Activated naive CD4-positive, alpha-beta T cell (primary cell): ENCODE data around the gene TPCN2.

Experiments
- DNase-seq, 4 experiments: peaks; one replicate each; lab custom pipeline; 2025; lab: John Stamatoyannopoulos, UW

The TPCN2 gene

GRCh38 chr11:69010964-69011623 is 37.6 kb upstream of the TPCN2 start:
- DNase-seq = no peak

DNA sequence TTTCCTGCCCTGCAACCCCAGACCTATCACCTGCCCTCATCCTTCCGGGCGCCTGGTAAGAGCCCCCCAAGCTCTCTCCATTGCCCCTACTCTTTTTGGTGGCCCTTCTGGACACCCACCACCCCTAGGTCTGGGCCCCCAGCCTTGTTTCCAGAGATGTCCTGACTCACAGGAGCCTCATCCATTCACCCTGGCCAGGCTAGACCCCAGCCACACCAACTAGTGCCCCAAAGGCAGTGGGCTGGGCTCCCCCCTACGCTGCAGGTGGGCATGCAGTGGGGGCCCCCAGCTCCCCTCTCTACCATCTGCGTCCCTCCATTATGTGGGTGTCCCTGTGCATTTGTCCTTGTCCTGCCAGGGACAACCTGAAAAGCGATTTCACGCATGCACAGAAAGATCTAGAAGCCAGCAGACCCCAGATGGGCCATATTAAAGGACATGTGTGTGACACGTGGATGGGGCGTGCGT is 37.1 kb upstream of the TPCN2 start:
- DNase-seq = no peak

DNA sequence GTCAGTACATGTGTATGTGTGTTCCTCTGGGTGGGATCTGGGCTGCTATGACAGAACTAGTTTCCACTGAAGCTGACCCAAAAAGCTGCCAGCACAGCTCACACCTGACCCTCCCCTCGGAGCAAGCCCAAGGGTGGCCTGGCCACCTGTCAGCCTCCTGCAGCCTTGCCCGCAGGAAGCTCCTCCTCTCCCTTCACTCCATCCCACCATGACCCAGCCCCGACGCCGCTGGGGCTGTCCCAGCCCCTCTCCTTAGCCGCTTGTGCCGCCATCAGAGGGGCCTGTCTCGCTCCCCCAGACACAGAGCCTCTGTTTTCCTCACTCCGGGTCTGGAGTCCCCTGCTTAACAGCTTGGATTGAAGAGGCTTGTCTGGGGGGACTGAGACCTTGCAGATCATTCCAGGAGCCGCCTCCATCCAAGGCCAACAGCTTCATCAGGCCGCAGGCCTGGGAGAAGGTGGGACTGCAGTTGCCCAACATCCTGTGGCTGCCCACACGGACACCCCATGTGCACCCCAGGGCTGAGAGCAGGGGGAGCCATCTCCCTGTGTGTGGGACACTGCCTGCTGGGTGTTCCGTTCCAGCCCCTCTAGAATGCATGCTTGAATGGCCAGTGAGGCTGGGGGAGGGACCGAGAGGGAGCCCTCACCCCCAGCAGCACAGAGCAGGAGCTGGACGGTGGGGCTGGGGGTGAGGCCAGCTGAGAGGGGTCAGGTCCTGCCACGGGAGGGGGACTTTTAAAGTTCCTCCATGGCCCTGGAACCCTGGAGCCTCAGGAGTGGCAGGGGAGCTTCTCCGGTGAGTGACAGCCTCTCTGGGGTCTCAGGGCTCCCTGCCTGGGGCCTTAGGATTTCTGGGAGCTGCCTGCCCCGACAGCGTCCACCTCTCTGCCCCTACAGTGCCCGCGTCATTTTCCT is 36.4 kb upstream of the TPCN2 start:
- no peak for DNase-seq

DNA sequence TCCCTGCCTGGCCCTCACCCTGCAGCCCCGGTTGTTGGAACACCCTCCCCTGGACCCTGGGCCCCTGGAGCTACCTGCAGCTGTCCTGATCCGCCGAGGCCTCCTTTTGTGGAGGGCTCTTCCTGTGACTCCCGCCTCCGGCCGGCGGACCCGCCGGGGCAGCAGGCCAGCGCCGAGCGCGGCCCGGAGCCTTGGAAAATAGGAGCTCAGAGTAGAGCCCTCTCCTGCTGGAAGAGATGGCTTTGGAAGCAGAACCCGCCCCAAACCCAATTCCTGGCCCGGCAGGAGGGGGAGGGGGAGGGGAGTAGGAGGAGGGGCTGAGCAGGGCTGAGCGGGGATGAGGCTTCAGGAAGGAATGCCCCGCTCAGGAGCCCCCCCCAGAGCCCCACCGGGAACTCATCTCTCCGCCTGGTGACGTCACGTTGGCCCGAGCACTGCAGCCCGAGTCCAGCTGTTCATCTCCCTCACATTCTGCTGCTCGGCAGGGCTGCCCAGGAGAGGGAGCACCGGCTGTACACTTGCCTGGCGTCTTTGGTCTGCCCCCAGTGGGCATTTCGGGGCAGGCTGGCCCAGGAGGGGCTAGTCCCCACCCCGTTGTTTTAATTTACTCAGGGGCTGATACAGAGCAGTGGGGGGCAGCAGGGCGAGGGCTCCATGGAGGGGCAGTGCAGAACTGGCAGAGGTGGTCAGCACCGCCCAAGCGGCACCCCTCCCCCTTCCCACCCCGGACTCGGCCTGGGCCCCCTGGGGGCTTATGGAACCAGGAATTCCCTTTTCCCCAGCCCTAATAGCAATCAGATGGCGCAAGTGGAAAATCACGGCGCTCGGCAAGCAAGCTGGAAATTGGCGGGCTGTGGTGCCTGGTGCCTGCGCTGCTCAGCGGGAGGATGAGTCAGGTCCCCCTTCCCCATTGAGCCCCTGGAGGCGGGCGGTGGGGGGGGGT is 35.5 kb upstream of the TPCN2 start, which contains the start of gene MRGPRF:
TSS of gene MRGPRF (minus strand) at position 238 of the 943 bp plus-strand sequence. CDS start 3,345 bp downstream, outside the sequence.
- DNase-seq = no peak

DNA sequence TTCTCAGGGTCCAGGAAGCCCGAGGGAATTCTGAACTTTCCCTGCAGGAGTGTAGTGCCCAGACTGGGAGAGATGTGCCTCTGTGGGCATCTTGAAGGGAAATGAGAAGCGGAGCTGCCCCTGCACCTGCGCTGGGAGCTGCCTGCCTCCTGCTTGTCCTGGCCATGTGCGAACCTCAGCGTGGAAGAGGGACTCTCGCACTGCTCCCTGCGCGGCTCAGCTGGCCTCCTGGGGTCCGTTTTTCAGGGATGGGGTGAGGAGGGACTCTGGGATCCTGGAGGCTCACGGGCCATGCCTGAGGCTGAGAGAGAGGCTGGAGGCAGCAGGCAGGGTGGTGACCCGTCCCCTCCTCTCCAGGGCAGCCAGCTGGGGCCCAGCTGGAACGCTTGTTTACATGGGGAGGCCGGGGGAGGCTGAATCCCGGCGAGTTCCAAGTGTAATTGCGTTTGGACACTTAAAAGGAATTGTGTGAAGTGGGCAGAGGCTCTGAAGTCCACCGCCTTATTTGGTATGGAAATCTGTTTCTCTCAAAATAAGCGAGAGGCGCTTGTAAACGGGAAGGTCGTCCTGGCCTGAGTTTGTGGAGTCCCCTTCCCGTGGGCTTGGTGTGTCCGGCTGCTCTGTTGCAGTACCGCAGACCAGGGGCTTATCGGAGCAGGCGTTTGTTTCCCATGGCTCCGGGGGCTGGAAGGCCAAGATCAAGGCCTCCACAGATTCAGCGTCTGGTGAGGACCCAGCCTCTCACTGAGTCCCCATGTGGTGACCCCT is 34.5 kb upstream of the TPCN2 start:
- no peak for DNase-seq

GRCh38 chr11:69014898-69015549 is 33.7 kb upstream of the TPCN2 start:
- DNase-seq = no peak

DNA sequence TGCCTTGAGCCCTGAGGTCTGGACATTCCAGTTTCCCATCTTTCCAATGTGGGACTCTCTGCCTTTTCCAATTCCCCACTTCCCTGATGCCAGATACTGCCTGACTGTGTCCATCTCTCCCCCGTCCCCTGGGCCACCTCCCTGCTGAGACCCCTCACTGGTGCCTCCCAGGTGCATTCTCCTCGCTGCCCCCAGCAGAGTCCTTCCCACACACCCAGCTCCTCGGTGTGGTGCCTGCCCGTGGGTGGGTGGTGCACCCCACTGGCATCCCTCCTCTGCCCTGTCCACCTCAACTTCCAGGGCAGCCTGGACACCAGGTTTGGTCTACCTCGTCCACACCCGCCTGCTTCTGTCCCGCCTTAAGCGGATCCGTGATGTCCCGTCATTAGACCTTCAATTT is 30.8 kb upstream of the TPCN2 start:
- no peak for DNase-seq

DNA sequence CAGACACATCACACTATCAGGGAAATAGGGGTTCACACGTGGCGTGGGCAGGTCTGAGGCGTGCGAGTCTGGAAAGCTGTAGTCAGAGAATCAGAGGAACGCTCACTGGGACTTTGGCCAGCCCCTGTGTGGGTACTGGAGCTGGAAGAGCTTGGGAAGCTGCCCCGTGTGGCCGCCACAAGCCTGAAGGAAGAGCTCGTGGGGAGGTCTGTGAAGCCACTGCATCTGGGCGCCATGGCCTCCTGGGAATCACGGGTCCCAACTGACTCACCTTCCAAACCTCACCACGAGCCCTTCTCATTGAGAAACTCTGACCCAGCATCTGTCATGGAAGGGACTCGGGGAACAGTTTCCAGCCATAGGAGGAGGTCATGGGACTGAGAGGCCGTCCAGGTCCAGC is 29.8 kb upstream of the TPCN2 start:
- DNase-seq = no peak

DNA sequence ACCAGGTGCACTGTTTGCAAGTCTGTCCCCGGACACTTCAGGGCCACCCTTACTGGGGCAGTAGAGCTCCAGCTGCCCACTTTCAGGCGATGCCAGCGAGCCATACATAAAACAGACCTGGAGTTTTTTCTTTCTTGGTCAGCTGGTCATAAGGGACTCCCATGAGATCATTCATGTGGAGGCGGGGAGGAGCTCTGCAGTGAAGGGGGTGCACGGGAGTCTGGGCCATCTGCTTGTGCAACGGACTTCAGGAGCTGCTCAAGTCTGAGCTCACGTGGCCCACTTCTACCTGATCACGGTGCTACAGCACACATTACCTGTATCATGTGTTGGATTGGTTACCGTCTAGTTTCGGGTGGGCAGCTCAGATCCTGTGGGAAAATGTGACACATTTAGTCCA is 26.5 kb upstream of the TPCN2 start:
- DNase-seq = no peak

GRCh38 chr11:69024509-69024908 is 24.2 kb upstream of the TPCN2 start:
- no peak for DNase-seq

GRCh38 chr11:69027704-69028372 is 20.9 kb upstream of the TPCN2 start:
- DNase-seq = no peak

DNA sequence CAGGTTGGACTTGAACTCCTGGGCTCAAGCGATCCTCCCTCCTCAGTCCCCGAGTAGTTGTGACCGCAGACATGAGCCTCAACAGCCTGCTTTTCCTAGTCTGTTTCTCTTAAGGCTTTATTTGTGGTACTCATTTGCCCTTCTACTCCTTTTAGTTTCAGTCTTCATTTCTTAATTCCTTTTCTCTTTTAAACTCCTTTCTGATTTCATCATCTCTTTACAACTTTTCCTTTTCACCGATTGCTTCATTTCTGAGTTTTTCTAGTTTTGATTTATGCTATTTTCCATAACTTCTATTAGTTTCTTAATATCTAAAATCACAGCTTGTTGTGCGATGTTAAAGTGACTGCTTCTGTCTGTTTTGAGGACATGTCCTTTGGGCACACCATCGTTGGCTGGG is 18.4 kb upstream of the TPCN2 start:
- DNase-seq = no peak

- DNase-seq = no peak
These were observed 15.9 kb upstream of the TPCN2 start for GRCh38 chr11:69032833-69033232.

DNA sequence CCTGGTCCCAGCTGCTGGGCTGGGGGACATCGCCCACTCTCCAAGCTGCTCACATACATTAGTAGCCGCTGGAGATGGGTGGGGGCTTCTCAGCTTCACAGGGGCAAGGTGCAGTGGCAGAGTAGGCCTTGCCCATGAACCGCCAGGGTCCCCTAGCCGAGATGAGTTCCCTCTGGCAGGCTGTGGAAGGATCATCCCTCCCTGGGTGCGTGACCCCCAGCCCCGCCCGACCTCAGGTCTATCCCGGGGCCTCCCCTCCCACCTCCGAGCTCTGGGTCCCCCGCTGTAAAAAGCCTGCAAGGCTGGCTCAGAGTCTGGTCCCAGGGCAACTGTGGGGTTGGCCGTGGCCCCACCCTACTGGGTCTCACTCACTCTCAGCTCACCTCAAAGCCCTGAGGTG is 15.3 kb upstream of the TPCN2 start:
- no peak for DNase-seq

DNA sequence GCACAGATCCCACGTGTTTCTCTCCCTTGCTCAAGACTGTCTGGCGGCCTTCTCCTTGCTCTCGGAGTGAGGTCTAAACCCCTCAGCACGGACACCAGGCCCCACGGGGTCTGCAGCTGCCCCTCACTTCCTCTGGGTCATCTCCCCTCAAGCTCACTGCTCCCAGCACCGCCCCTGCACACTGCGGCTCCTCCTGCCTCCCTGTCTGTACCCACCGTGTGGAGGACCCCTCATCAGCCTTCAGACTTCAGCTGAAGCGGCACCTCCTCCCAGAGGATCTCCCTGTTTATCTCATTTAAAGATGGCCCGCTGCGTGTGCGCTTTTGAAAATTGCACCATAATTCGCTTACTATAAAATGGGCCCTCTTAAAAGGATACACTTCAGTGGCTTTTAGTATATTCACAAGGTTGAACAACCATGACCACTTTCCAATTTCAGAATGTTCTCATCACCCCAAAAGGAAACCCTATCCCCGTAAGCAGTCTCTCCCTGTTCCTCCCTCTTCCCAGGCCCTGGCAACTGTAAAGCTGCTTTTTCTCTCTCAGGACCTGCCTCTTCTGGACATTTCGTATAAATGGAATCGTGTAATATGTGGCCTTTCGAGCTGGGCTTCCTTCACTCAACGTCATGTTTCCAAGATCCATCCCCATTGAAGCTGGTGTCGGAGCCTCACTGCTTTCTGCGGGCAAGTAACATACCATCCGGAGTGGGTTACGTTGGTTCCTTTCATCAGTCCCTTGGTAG is 14.4 kb upstream of the TPCN2 start:
- no peak for DNase-seq

DNA sequence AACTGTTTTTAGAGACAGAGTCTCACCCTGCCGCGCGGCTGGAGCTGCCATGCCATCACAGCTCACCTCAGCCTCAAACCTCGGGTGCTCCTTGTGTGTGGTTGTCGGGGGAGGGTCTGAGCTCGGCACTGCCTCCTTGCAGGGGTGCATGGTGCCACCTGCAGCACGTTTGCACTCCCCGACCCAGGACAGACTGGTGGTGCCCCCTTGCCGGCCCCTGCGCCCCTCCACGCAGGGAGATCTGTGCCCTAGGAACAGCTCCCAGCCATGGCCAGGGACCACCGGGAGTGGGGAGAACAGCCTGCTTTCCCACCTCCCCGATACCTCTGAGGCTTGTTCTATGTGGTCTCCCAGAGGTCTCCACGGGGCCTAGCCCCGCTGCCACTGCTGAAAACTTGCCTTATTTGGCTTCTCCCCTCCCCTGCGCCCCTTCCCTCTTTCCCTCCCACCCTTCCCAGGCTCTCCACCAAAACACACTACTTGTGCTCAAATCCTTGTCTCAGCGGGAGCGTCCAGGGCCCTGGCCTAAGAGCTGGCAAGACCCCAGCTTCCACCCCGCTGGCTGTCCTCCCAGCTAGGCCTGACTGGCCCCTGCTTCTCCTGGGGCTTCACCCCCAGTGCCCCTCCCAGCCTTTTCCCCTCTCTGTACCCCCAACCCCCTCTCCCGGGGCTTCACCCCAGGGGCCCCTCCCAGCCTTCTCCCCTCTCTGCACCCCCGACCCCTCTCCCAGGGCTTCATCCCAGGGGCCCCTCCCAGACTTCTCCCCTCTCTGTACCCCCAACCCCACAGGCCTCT is 13.4 kb upstream of the TPCN2 start:
- DNase-seq = no peak

DNA sequence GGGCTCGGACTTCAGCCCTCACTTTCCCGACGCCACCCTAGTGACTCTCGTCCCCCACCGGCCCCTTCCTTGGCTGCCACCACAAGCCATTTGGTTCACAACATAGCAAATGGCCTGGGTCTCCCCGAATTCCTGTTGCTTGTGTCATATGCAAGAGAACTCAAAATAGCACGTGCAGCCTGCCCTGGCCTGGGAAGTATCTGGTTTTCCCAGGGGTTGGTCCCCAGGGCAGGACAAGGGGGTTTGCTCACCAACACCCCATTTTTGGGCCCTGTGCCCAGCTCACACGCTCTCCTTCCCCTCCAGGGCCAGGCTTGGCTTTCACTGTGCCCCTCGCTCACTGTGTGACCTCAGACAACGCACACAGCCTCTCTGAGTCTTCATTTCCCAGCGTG is 12.8 kb upstream of the TPCN2 start:
- DNase-seq = no peak

- no peak for DNase-seq
These were observed 11.7 kb upstream of the TPCN2 start for GRCh38 chr11:69037074-69037473.

GRCh38 chr11:69037544-69037943 is 11.2 kb upstream of the TPCN2 start:
- DNase-seq = no peak
